OCI-LY7 (cell line): ENCODE results near the gene FITM1. TPM values are rescaled to one million over a fixed set of nuclear protein-coding genes. Genes with fewer than 3 reads are reported as not detected.

Experiments
- BruUV-seq: library from RNA; stranded (reverse); fragments of 400-500 nt; replicated peaks from 2 replicates; lab custom pipeline; 2021; lab: Mats Ljungman, UMichigan
- CTCF ChIA-PET: fragments of 300-600 bp; sonication (Branson Sonifier 250); formaldehyde crosslinking; loops from one replicate; lab custom pipeline; 2022; ENCODE audit warnings: antibody characterized with exemption; ENCODE audit not compliant: unreplicated experiment; lab: Charles Lee
- POLR2A ChIA-PET: fragments of 300-600 bp; sonication (Branson Sonifier 250); formaldehyde crosslinking; loops from one replicate; lab custom pipeline; 2022; ENCODE audit warnings: antibody characterized with exemption; lab: Charles Lee
- DNase-seq: peaks from one replicate; pipeline ENCODE4 v3.0.0-alpha.2; 2015; ENCODE audit warnings: low spot score
- H2AFZ ChIP-seq: fragments of 200-600 bp; sonication (generic), shearing (Covaris generic); 2 replicates; pipeline ENCODE4 v1.6.1; 2014; ENCODE audit warnings: mild to moderate bottlenecking, antibody characterized with exemption, low read length, moderate library complexity
- H3K27ac ChIP-seq: fragments of 200-600 bp; sonication (generic); 2 replicates; pipeline ENCODE4 v1.5.1; 2014; ENCODE audit warnings: mixed run types, low read depth, mild to moderate bottlenecking, moderate library complexity, low read length, inconsistent platforms; ENCODE audit not compliant: poor library complexity, severe bottlenecking
- H3K36me3 ChIP-seq: fragments of 200-600 bp; sonication (generic); 2 replicates; pipeline ENCODE4 v1.6.1; 2014; ENCODE audit warnings: mild to moderate bottlenecking, antibody characterized with exemption, low read length, moderate library complexity, mixed read lengths; ENCODE audit not compliant: insufficient read depth
- H3K4me1 ChIP-seq: fragments of 200-600 bp; sonication (generic); 2 replicates; pipeline ENCODE4 v1.5.1; 2014; ENCODE audit warnings: mild to moderate bottlenecking, low read length; ENCODE audit not compliant: insufficient read depth, poor library complexity, severe bottlenecking
- H3K4me2 ChIP-seq: fragments of 200-600 bp; sonication (generic); 2 replicates; pipeline ENCODE4 v1.6.1; 2014; ENCODE audit warnings: mild to moderate bottlenecking, low read length
- H3K4me3 ChIP-seq: fragments of 200-600 bp; sonication (generic); 2 replicates; pipeline ENCODE4 v1.5.1; 2014; ENCODE audit warnings: mild to moderate bottlenecking, low read depth, low read length; ENCODE audit not compliant: poor library complexity, severe bottlenecking
- H3K79me2 ChIP-seq: fragments of 200-600 bp; sonication (generic); 2 replicates; pipeline ENCODE4 v1.6.1; 2016; ENCODE audit warnings: low read depth, mild to moderate bottlenecking, low read length, moderate library complexity, mixed read lengths; ENCODE audit not compliant: insufficient read depth
- H3K9me2 ChIP-seq: fragments of 200-600 bp; sonication (generic); 2 replicates; pipeline ENCODE4 v1.6.1; 2016; ENCODE audit warnings: mild to moderate bottlenecking, low read length, mixed read lengths; ENCODE audit not compliant: insufficient read depth
- H3K9me3 ChIP-seq: fragments of 200-600 bp; sonication (generic); 2 replicates; pipeline ENCODE4 v1.6.1; 2014; ENCODE audit warnings: mild to moderate bottlenecking, mixed run types, low read length, mixed read lengths
- H4K20me1 ChIP-seq: fragments of 200-600 bp; sonication (generic); 2 replicates; pipeline ENCODE4 v1.6.1; 2014; ENCODE audit warnings: mild to moderate bottlenecking, antibody characterized with exemption, low read length, moderate library complexity, mixed read lengths; ENCODE audit not compliant: insufficient read depth
- CTCF ChIP-seq: fragments of 200-600 bp; sonication (generic); conservative IDR thresholded peaks from 2 replicates; pipeline ENCODE4 v1.5.1; 2014; ENCODE audit warnings: mild to moderate bottlenecking, antibody characterized with exemption, low read length, moderate library complexity, mixed read lengths
- EZH2phosphoT487 ChIP-seq: fragments of 200-600 bp; sonication (generic); IDR thresholded peaks from 2 replicates; pipeline ENCODE4 v1.6.1; 2018; ENCODE audit warnings: low read depth, borderline replicate concordance, mild to moderate bottlenecking, mixed run types, antibody characterized with exemption, low read length, moderate library complexity, mixed read lengths
- intact Hi-C: fragments of 100-400 bp; cut with micrococcal nuclease; formaldehyde crosslinking; loops from one replicate; pipeline ENCODE4 v1.10.0; 2022; ENCODE audit not compliant: unreplicated experiment
- total RNA-seq, 2 experiments: library from RNA; depleted of rRNA in 1 of 2; stranded (reverse); fragments of >200 nt in 1 of 2; shearing (Covaris generic) in 1 of 2; gene quantifications; 2 replicates each; pipeline ENCODE4 v1.2.3, GENCODE V29; 2014 to 2022

The FITM1 gene
- total RNA-seq, 2 experiments from 2014 or later: 0.28 to 0.97 TPM

GRCh38 chr14:24087004-24087403 is 43.5 kb upstream of the FITM1 start:
- H3K4me2 ChIP-seq: no peak overlapping the region
- H3K27ac ChIP-seq: no peak overlapping the region
- no peaks in the 10 kb centered on the region for H3K79me2 ChIP-seq
- no peaks in the 10 kb centered on the region for H3K9me3 ChIP-seq
- no peaks in the 10 kb centered on the region for H3K36me3 ChIP-seq
- no peak overlapping the region for H2AFZ ChIP-seq
- H3K4me3 ChIP-seq: no peak overlapping the region
- intact Hi-C loops: no loop called here
- TF ChIP-seq CTCF (no peak), EZH2phosphoT487 (no peak)
- ChIA-PET CTCF (no interaction called here), POLR2A (no interaction called here)
- no peaks in the 10 kb centered on the region for H3K9me2 ChIP-seq
- H3K4me1 ChIP-seq: peaks cover 12% of the 10 kb centered on the region
- no TSS peak for BruUV-seq
- H4K20me1 ChIP-seq: no peaks in the 10 kb centered on the region
- DNase-seq: no peak

- Histone ChIP-seq H4K20me1 (no peaks in the 10 kb centered on the region), H3K4me1 (peaks cover 18% of the 10 kb centered on the region), H2AFZ (no peak overlapping the region), H3K9me3 (no peaks in the 10 kb centered on the region), H3K36me3 (no peaks in the 10 kb centered on the region), H3K9me2 (no peaks in the 10 kb centered on the region), H3K4me2 (no peak overlapping the region), H3K4me3 (no peak overlapping the region), H3K79me2 (no peaks in the 10 kb centered on the region), H3K27ac (no peak overlapping the region)
- ChIA-PET POLR2A (interaction anchor here (0.7 kb wide), 1 partner anchor 230 kb away, joined by 5 read pairs; no protein-coding TSS in a partner anchor), CTCF (no interaction called here)
- no peak for TF ChIP-seq CTCF
- TF ChIP-seq EZH2phosphoT487: no peak
- no peak for DNase-seq
- BruUV-seq: no TSS peak
- intact Hi-C loops: no loop called here
Measured at GRCh38 chr14:24088095-24088494, 42.4 kb upstream of the FITM1 start.

GRCh38 chr14:24089890-24090289 is 40.6 kb upstream of the FITM1 start:
- no TSS peak for BruUV-seq

More at GRCh38 chr14:24089890-24090289, 40.6 kb upstream of the FITM1 start:
- Histone ChIP-seq H3K4me1 (peaks cover 28% of the 10 kb centered on the region), H3K36me3 (no peaks in the 10 kb centered on the region), H3K79me2 (no peaks in the 10 kb centered on the region), H3K27ac (no peak overlapping the region), H3K4me2 (no peak overlapping the region), H2AFZ (no peak overlapping the region), H4K20me1 (no peaks in the 10 kb centered on the region), H3K9me2 (no peaks in the 10 kb centered on the region), H3K4me3 (no peak overlapping the region), H3K9me3 (no peaks in the 10 kb centered on the region)
- DNase-seq: no peak
- intact Hi-C loops: loop anchor here (1.0 kb wide), 3 partner anchors 32 to 113 kb away; no protein-coding TSS in a partner anchor
- CTCF ChIA-PET: interaction anchor here (0.7 to 1.6 kb wide), 2 partner anchors 32 to 38 kb away, joined by 3 to 8 read pairs; partner anchors contain the start of gene CARMIL3
- TF ChIP-seq EZH2phosphoT487 (no peak), CTCF (no peak)
- POLR2A ChIA-PET: interaction anchor here (0.7 to 1.4 kb wide), 4 partner anchors 38 to 414 kb away, joined by 3 to 4 read pairs (median 3); partner anchors contain the start of genes CARMIL3 and PSME2
